ENCODE results near the gene TNRC6C. TPM values are rescaled to one million over a fixed set of nuclear protein-coding genes. Genes with fewer than 3 reads are reported as not detected.

TNRC6C gene
- total RNA-seq, 1 donor: 6.2 TPM

GRCh38 chr17:78069695-78070094 is 111.2 kb downstream of the TNRC6C start:
- Histone ChIP-seq H2AFZ (ENCODE audit: low read length) (no peak overlapping the region), H3K27ac (ENCODE audit: low read depth, low read length) (no peak overlapping the region), H3K4me2 (ENCODE audit: insufficient read depth, low read length) (no peak overlapping the region), H4K20me1 (ENCODE audit: insufficient read depth, low read length) (no peaks in the 10 kb centered on the region), H3K36me3 (ENCODE audit: insufficient read depth, low read length) (peaks cover 31% of the 10 kb centered on the region), H3K9me3 (ENCODE audit: low read depth, low read length) (no peaks in the 10 kb centered on the region), H3K79me2 (ENCODE audit: insufficient read depth, low read length) (no peaks in the 10 kb centered on the region), H3K4me3 (ENCODE audit: insufficient read depth, low read length) (no peak overlapping the region), H3K27me3 (ENCODE audit: insufficient read depth, low read length) (no peaks in the 10 kb centered on the region), H3K4me1 (ENCODE audit: insufficient read depth, low read length) (no peaks in the 10 kb centered on the region)
- TF ChIP-seq CTCF (IDR thresholded peaks at IDR 0.05; ENCODE audit: extremely low read depth, low read depth, low read length): no peak
- DNase-seq (ENCODE audit: insufficient read length, low spot score, missing footprints): no peak

DNA sequence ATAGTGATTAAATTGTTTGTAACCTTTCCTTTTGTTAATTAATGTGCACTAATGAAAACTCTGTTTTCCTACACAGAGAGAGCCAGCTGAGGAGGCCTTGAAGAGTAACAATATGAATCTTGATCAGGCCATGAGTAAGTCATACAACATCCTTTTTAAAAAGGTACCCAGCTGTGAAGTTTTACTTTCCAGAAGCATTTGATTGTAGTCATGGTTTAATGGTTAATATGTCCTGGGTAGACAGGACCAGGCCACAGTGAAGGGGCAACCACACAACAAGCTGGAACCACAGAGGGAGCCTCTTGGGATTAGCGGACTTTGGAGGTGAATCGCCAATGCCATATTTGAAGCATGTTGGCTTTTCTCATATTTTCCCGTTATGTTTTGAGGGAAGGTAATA is 114.5 kb downstream of the TNRC6C start:
- H4K20me1 ChIP-seq (ENCODE audit: insufficient read depth, low read length): no peaks in the 10 kb centered on the region
- H2AFZ ChIP-seq (ENCODE audit: low read length): no peak overlapping the region
- no peak for TF ChIP-seq CTCF (IDR thresholded peaks at IDR 0.05; ENCODE audit: extremely low read depth, low read depth, low read length)
- H3K27ac ChIP-seq (ENCODE audit: low read depth, low read length): no peak overlapping the region
- H3K36me3 ChIP-seq (ENCODE audit: insufficient read depth, low read length): peaks cover 31% of the 10 kb centered on the region
- no peaks in the 10 kb centered on the region for H3K4me1 ChIP-seq (ENCODE audit: insufficient read depth, low read length)
- no peaks in the 10 kb centered on the region for H3K9me3 ChIP-seq (ENCODE audit: low read depth, low read length)
- H3K4me2 ChIP-seq (ENCODE audit: insufficient read depth, low read length): no peak overlapping the region
- DNase-seq (ENCODE audit: insufficient read length, low spot score, missing footprints): no peak
- no peaks in the 10 kb centered on the region for H3K27me3 ChIP-seq (ENCODE audit: insufficient read depth, low read length)
- H3K4me3 ChIP-seq (ENCODE audit: insufficient read depth, low read length): no peak overlapping the region
- no peaks in the 10 kb centered on the region for H3K79me2 ChIP-seq (ENCODE audit: insufficient read depth, low read length)

DNA sequence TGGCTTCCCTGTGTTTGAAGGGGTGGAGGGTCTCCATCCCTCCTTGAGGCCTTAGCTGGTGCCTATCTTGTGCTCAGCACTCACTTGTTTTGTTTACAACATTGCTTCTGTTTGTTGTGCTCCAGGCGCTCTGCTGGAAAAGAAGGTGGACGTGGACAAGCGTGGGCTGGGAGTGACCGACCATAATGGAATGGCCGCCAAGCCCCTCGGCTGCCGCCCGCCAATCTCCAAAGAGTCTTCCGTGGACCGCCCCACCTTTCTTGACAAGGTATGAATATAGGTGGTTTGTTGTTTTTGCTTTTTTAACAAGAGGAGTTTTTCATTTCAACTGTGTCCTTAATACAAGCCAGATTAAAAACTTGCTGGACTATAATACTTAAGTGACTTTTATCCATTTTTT is 116.5 kb downstream of the TNRC6C start:
- H2AFZ ChIP-seq (ENCODE audit: low read length): no peak overlapping the region
- H4K20me1 ChIP-seq (ENCODE audit: insufficient read depth, low read length): no peaks in the 10 kb centered on the region
- DNase-seq (ENCODE audit: insufficient read length, low spot score, missing footprints): no peak
- H3K27ac ChIP-seq (ENCODE audit: low read depth, low read length): no peak overlapping the region
- no peak overlapping the region for H3K4me2 ChIP-seq (ENCODE audit: insufficient read depth, low read length)
- H3K4me3 ChIP-seq (ENCODE audit: insufficient read depth, low read length): no peak overlapping the region
- no peaks in the 10 kb centered on the region for H3K79me2 ChIP-seq (ENCODE audit: insufficient read depth, low read length)
- H3K4me1 ChIP-seq (ENCODE audit: insufficient read depth, low read length): no peaks in the 10 kb centered on the region
- peaks cover 31% of the 10 kb centered on the region for H3K36me3 ChIP-seq (ENCODE audit: insufficient read depth, low read length)
- no peaks in the 10 kb centered on the region for H3K9me3 ChIP-seq (ENCODE audit: low read depth, low read length)
- H3K27me3 ChIP-seq (ENCODE audit: insufficient read depth, low read length): no peaks in the 10 kb centered on the region
- no peak for TF ChIP-seq CTCF (IDR thresholded peaks at IDR 0.05; ENCODE audit: extremely low read depth, low read depth, low read length)

DNA sequence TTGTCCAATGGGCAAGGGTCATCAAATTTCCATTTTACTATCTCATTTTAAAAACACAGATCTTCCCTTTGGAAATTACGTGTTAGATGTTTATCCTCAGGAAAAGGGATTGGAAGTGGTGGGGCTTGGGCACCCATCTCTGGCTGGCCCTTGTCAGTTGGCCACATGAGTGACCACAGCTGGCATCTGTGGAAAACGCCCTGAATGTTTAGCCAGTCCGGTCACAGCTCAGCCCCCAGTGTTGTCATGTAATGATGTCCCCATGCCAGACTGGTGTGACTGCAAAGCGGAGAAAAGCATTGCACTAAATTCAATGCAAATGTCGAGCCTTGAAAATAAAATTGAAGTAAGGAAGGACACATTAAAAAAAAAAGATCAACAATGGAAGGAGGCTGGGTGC is 117.0 kb downstream of the TNRC6C start:
- no peak for TF ChIP-seq CTCF (IDR thresholded peaks at IDR 0.05; ENCODE audit: extremely low read depth, low read depth, low read length)
- Histone ChIP-seq H3K4me1 (ENCODE audit: insufficient read depth, low read length) (no peaks in the 10 kb centered on the region), H2AFZ (ENCODE audit: low read length) (no peak overlapping the region), H3K9me3 (ENCODE audit: low read depth, low read length) (no peaks in the 10 kb centered on the region), H3K27me3 (ENCODE audit: insufficient read depth, low read length) (no peaks in the 10 kb centered on the region), H4K20me1 (ENCODE audit: insufficient read depth, low read length) (no peaks in the 10 kb centered on the region), H3K4me3 (ENCODE audit: insufficient read depth, low read length) (no peak overlapping the region), H3K36me3 (ENCODE audit: insufficient read depth, low read length) (peaks cover 31% of the 10 kb centered on the region), H3K4me2 (ENCODE audit: insufficient read depth, low read length) (no peak overlapping the region), H3K27ac (ENCODE audit: low read depth, low read length) (no peak overlapping the region), H3K79me2 (ENCODE audit: insufficient read depth, low read length) (no peaks in the 10 kb centered on the region)
- no peak for DNase-seq (ENCODE audit: insufficient read length, low spot score, missing footprints)

All from osteoblast (primary cell).